ENCODE results near the gene DUSP28.

The DUSP28 gene

GRCh38 chr2:240578488-240578887 is 18.3 kb downstream of the DUSP28 start:
- TF ChIP-seq, protein P1, sequence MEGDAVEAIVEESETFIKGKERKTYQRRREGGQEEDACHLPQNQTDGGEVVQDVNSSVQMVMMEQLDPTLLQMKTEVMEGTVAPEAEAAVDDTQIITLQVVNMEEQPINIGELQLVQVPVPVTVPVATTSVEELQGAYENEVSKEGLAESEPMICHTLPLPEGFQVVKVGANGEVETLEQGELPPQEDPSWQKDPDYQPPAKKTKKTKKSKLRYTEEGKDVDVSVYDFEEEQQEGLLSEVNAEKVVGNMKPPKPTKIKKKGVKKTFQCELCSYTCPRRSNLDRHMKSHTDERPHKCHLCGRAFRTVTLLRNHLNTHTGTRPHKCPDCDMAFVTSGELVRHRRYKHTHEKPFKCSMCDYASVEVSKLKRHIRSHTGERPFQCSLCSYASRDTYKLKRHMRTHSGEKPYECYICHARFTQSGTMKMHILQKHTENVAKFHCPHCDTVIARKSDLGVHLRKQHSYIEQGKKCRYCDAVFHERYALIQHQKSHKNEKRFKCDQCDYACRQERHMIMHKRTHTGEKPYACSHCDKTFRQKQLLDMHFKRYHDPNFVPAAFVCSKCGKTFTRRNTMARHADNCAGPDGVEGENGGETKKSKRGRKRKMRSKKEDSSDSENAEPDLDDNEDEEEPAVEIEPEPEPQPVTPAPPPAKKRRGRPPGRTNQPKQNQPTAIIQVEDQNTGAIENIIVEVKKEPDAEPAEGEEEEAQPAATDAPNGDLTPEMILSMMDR (IDR thresholded peaks at IDR 0.05; ENCODE audit: insufficient read depth, low read depth, low read length, missing control alignments) = no peak
- no peak overlapping the region for H3K4me3 ChIP-seq (ENCODE audit: low read length)
- no peak for DNase-seq (ENCODE audit: low read depth)

GRCh38 chr2:240579071-240579762 is 19.1 kb downstream of the DUSP28 start:
- no peak overlapping the region for H3K4me3 ChIP-seq (ENCODE audit: low read length)
- TF ChIP-seq, protein P1 (IDR thresholded peaks at IDR 0.05; ENCODE audit: insufficient read depth, low read depth, low read length, missing control alignments) = no peak
- no peak for DNase-seq (ENCODE audit: low read depth)

DNA sequence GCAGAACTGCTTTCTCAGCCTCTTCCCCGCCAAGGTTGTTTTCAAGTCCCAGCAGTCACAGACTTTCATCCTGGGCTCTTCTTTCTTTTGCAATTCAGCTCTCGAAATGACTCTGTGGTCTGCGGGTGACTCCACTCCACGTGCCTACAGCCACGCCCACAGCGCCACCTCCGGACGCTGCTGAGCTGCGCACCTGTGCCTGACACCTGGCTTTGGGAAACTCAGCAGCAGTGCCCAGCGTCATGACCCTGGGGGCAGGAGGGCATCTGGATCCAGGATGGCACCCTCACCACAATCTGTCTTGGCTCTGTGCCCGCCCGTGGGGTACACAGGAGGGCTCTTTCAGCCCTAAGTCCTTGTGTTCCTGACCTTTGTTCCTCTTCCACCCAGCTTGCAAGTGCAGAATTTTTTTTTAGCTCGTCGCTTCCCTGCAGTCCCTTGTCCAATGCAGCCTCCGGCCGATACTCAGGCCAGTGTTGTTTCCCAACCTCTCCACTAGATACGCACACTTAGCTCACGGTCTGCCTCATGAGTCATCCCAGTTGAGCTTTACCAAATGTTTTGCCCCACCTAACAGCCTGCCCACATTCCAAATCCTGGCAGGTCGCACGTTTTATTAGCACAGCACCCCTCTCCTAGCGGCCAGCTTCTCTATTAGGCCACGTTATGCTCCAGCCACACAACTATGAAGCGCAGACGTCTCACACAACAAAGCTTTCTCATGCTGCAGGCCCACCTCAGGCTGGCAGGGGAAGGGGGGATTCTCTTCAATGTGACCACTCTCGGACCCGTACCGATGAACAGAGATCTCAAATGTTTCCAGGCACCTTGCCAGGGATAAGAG is 19.8 kb downstream of the DUSP28 start:
- TF ChIP-seq, protein P1 (IDR thresholded peaks at IDR 0.05; ENCODE audit: insufficient read depth, low read depth, low read length, missing control alignments) = peak; percentile 56
- DNase-seq (ENCODE audit: low read depth) = peak; percentile 93
- peak overlapping the region; percentile 22 for H3K4me3 ChIP-seq (ENCODE audit: low read length)

DNA sequence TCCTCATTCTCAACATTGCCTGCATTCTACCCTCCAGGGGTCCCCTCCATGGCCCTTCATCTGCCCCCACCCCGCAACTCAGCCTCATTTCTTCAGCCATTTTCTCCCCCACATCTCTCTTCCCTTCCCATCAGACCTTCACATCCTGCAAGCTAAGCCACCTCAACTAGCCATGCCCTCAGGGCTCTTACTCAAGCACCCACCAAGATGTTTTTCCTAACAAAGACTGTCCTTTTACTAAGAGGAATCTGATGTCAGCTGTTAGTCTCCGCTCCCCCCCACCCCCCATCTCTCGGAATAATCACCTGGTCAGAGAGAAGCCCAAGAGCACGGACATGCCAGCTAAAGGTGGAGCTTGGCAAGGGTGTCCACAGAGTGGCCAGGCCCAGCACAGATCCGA is 21.7 kb downstream of the DUSP28 start:
- TF ChIP-seq, protein P1 (IDR thresholded peaks at IDR 0.05; ENCODE audit: insufficient read depth, low read depth, low read length, missing control alignments) = no peak
- DNase-seq (ENCODE audit: low read depth) = peak; percentile 35
- H3K4me3 ChIP-seq (ENCODE audit: low read length) = no peak overlapping the region

- DNase-seq (ENCODE audit: low read depth) = no peak
- TF ChIP-seq, protein P1 (IDR thresholded peaks at IDR 0.05; ENCODE audit: insufficient read depth, low read depth, low read length, missing control alignments) = no peak
- H3K4me3 ChIP-seq (ENCODE audit: low read length) = no peak overlapping the region
These were observed 22.6 kb downstream of the DUSP28 start for GRCh38 chr2:240582781-240583180.

DNA sequence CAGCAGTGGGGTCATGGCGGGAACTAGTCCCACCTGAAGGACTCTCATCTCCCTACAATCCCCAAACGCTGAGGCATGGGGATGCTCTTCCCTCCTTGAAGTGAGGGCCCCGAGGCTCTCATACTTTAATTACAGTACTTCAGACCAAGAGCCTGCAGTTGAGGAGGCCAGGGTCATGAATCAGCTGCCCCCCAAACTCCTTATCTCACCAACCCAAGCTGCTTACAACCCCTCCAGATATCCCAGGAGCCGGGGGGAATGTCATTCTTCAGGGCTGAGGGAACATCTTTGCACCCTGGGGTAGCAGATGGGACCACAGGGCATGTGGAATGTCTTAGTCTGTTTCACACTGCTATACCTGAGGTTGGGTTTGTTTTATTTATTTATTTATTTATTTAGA is 23.6 kb downstream of the DUSP28 start:
- H3K4me3 ChIP-seq (ENCODE audit: low read length) = no peak overlapping the region
- no peak for DNase-seq (ENCODE audit: low read depth)
- TF ChIP-seq, protein P1 (IDR thresholded peaks at IDR 0.05; ENCODE audit: insufficient read depth, low read depth, low read length, missing control alignments) = no peak
